H9 (cell line): ENCODE results near the gene ITGB1BP1. TPM values are rescaled to one million over a fixed set of nuclear protein-coding genes. Genes with fewer than 3 reads are reported as not detected.

Experiments used
- DNase-seq: peaks from one replicate; pipeline ENCODE4 v3.0.0-alpha.2; 2017
- H2AFZ ChIP-seq: one replicate; pipeline ENCODE4 v1.6.1; 2013; ENCODE audit warnings: mild to moderate bottlenecking, low read length, control low read depth, moderate library complexity
- H2AK5ac ChIP-seq: 2 replicates; pipeline ENCODE4 v1.6.1; 2013; ENCODE audit warnings: low read length, control low read depth, mixed read lengths; ENCODE audit not compliant: insufficient read length
- H2BK120ac ChIP-seq: one replicate; pipeline ENCODE4 v1.6.1; 2013; ENCODE audit warnings: low read depth, mild to moderate bottlenecking, low read length, control low read depth, inconsistent platforms; ENCODE audit not compliant: poor library complexity, severe bottlenecking
- H2BK12ac ChIP-seq: 2 replicates; pipeline ENCODE4 v1.6.1; 2013; ENCODE audit warnings: low read length, control low read depth, mixed read lengths, low read depth; ENCODE audit not compliant: insufficient read length
- H2BK15ac ChIP-seq: 2 replicates; pipeline ENCODE4 v1.6.1; 2013; ENCODE audit warnings: low read depth, low read length, control low read depth
- H2BK20ac ChIP-seq: one replicate; pipeline ENCODE4 v1.6.1; 2013; ENCODE audit warnings: low read depth, mild to moderate bottlenecking, low read length, control low read depth, inconsistent platforms; ENCODE audit not compliant: poor library complexity, severe bottlenecking
- H2BK5ac ChIP-seq: 2 replicates; pipeline ENCODE4 v1.6.1; 2013; ENCODE audit warnings: low read length, control low read depth, mixed read lengths; ENCODE audit not compliant: insufficient read length
- H3K14ac ChIP-seq: 2 replicates; pipeline ENCODE4 v1.6.1; 2013; ENCODE audit warnings: low read length, control low read depth; ENCODE audit not compliant: insufficient read depth
- H3K18ac ChIP-seq: 2 replicates; pipeline ENCODE4 v1.6.1; 2013; ENCODE audit warnings: low read depth, mild to moderate bottlenecking, mixed read lengths, low read length, control low read depth; ENCODE audit not compliant: insufficient read length
- H3K23ac ChIP-seq: 2 replicates; pipeline ENCODE4 v1.6.1; 2013; ENCODE audit warnings: low read length, control low read depth, mixed read lengths, low read depth; ENCODE audit not compliant: insufficient read length
- H3K23me2 ChIP-seq: 2 replicates; pipeline ENCODE4 v1.6.1; 2013; ENCODE audit warnings: low read depth, mild to moderate bottlenecking, mixed read lengths, low read length, control low read depth; ENCODE audit not compliant: insufficient read length, poor library complexity, severe bottlenecking
- H3K27ac ChIP-seq: 2 replicates; pipeline ENCODE4 v1.5.1; 2013; ENCODE audit warnings: low read length, control low read depth, mixed read lengths, low read depth; ENCODE audit not compliant: insufficient read length
- H3K27me3 ChIP-seq: 2 replicates; pipeline ENCODE4 v1.6.1; 2013; ENCODE audit warnings: low read length, control low read depth, inconsistent platforms; ENCODE audit not compliant: insufficient read depth
- H3K4ac ChIP-seq: 2 replicates; pipeline ENCODE4 v1.6.1; 2013; ENCODE audit warnings: low read depth, mild to moderate bottlenecking, control low read depth, inconsistent platforms, low read length, moderate library complexity
- H3K4me1 ChIP-seq: 2 replicates; pipeline ENCODE4 v1.6.1; 2013; ENCODE audit warnings: low read length, control low read depth, inconsistent platforms; ENCODE audit not compliant: insufficient read depth
- H3K4me2 ChIP-seq: 2 replicates; pipeline ENCODE4 v1.6.1; 2013; ENCODE audit warnings: low read length, control low read depth, mixed read lengths; ENCODE audit not compliant: insufficient read length, insufficient read depth
- H3K56ac ChIP-seq: 2 replicates; pipeline ENCODE4 v1.6.1; 2013; ENCODE audit warnings: low read depth, mild to moderate bottlenecking, mixed read lengths, low read length, control low read depth; ENCODE audit not compliant: insufficient read length
- H3K79me1 ChIP-seq: 2 replicates; pipeline ENCODE4 v1.6.1; 2013; ENCODE audit warnings: low read depth, mild to moderate bottlenecking, moderate library complexity, low read length, control low read depth, inconsistent platforms; ENCODE audit not compliant: insufficient read depth, poor library complexity, severe bottlenecking
- H3K79me2 ChIP-seq: 2 replicates; pipeline ENCODE4 v1.6.1; 2013; ENCODE audit warnings: low read length, control low read depth, inconsistent platforms; ENCODE audit not compliant: insufficient read depth
- H3K9ac ChIP-seq: 2 replicates; pipeline ENCODE4 v1.6.1; 2013; ENCODE audit warnings: low read length, control low read depth, mixed read lengths; ENCODE audit not compliant: insufficient read length; ENCODE audit errors: extremely low read depth
- H3K9me3 ChIP-seq: one replicate; pipeline ENCODE4 v1.6.1; 2013; ENCODE audit warnings: low read depth, low read length, inconsistent platforms; ENCODE audit not compliant: control insufficient read depth
- H3T11ph ChIP-seq: one replicate; pipeline ENCODE4 v1.6.1; 2013; ENCODE audit warnings: mild to moderate bottlenecking, low read length, control low read depth, inconsistent platforms
- H4K20me1 ChIP-seq: one replicate; pipeline ENCODE4 v1.6.1; 2013; ENCODE audit not compliant: control insufficient read depth, insufficient read length, insufficient read depth
- H4K5ac ChIP-seq: 2 replicates; pipeline ENCODE4 v1.6.1; 2013; ENCODE audit warnings: low read depth, mild to moderate bottlenecking, mixed read lengths, low read length, control low read depth; ENCODE audit not compliant: insufficient read length
- H4K8ac ChIP-seq: replicated peaks from 2 replicates; pipeline ENCODE4 v1.6.1; 2013; ENCODE audit warnings: low read length, control low read depth, mixed read lengths, low read depth; ENCODE audit not compliant: insufficient read length
- H4K91ac ChIP-seq: 2 replicates; pipeline ENCODE4 v1.6.1; 2013; ENCODE audit warnings: low read depth, mild to moderate bottlenecking, moderate library complexity, mixed read lengths, low read length, control low read depth; ENCODE audit not compliant: insufficient read length
- H3K27ac Mint-ChIP-seq, 3 experiments: 2 replicates in 2 of 3; 3 replicates in 1 of 3; pipeline ENCODE4 v1.8.0; 2020 to 2021; ENCODE audit warnings: mixed read lengths in 3 of 3, mild to moderate bottlenecking in 1 of 3, moderate library complexity in 1 of 3
- H3K27me3 Mint-ChIP-seq: 2 replicates; pipeline ENCODE4 v1.8.0; 2021; ENCODE audit warnings: low read depth, mild to moderate bottlenecking, moderate library complexity, mixed read lengths
- H3K36me3 Mint-ChIP-seq, 3 experiments: 2 replicates in 2 of 3; 3 replicates in 1 of 3; pipeline ENCODE4 v1.8.0; 2020 to 2021; ENCODE audit warnings: low read depth in 3 of 3, mixed read lengths in 3 of 3; ENCODE audit not compliant: insufficient read depth in 1 of 3
- H3K4me1 Mint-ChIP-seq, 2 experiments: 2 replicates each; pipeline ENCODE4 v1.8.0; 2020; ENCODE audit warnings: mixed read lengths in 2 of 2
- H3K4me3 Mint-ChIP-seq, 2 experiments: 2 replicates in 1 of 2; 3 replicates in 1 of 2; pipeline ENCODE4 v1.8.0; 2020 to 2021; ENCODE audit warnings: mild to moderate bottlenecking in 2 of 2, mixed read lengths in 2 of 2, moderate library complexity in 1 of 2
- H3K9me3 Mint-ChIP-seq, 2 experiments: 2 replicates in 1 of 2; 3 replicates in 1 of 2; pipeline ENCODE4 v1.8.0; 2020; ENCODE audit warnings: mild to moderate bottlenecking in 2 of 2, mixed read lengths in 2 of 2, moderate library complexity in 1 of 2
- CTCF ChIP-seq: fragments of 200-600 bp; sonication (generic); conservative IDR thresholded peaks from 3 replicates; pipeline ENCODE4 v1.8.0; 2021; ENCODE audit warnings: antibody characterized with exemption, mild to moderate bottlenecking
- WGBS: extraction: QIAGEN DNeasy Blood & Tissue Kit; methylation state at CpG from one replicate; pipeline ENCODE4 v1.1.7; 2013; ENCODE audit warnings: missing lambda C conversion rate, low lambda C conversion rate, mixed read lengths; ENCODE audit not compliant: insufficient read length; ENCODE audit errors: extremely low coverage; 5-methylcytosine and 5-hydroxymethylcytosine counted together
- total RNA-seq: library from RNA; stranded (reverse); gene quantifications from 2 replicates; pipeline ENCODE4 v1.2.1, GENCODE V29; 2021

Gene ITGB1BP1
- total RNA-seq, 1 experiment from 2014 or later: 38.7 TPM

DNA sequence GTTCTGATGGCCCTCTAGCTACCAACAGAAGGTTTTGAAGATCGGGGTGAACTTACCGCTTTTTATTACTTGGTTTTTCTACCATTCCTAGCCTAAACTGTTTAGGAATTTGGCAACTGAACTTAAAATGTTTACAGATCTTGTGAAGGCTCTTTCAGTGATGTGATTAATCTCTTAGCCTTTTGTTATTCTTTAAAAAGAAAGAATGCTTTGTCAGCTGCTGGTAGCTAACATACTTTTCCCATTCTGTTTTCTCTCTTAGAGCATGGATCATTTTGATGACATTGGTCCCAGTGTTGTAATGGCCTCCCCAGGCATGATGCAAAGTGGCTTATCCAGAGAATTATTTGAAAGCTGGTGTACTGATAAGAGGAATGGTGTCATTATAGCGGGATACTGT lies 18.2 kb upstream of the ITGB1BP1 start:
- Histone ChIP-seq H3T11ph (no peak overlapping the region), H3K18ac (no peak overlapping the region), H3K4ac (no peak overlapping the region), H4K8ac (no peak overlapping the region), H3K27me3 (no peaks in the 10 kb centered on the region), H3K14ac (no peak overlapping the region), H2AFZ (no peak overlapping the region), H2BK12ac (no peak overlapping the region), H3K23me2 (no peaks in the 10 kb centered on the region), H2BK20ac (no peak overlapping the region), H3K79me2 (no peaks in the 10 kb centered on the region), H3K4me1 (no peaks in the 10 kb centered on the region), H2BK5ac (no peak overlapping the region), H3K23ac (no peak overlapping the region), H3K27ac (no peak overlapping the region), H4K91ac (no peak overlapping the region), H4K5ac (no peak overlapping the region), H3K9ac (no peak overlapping the region), H2BK120ac (no peak overlapping the region), H3K9me3 (no peaks in the 10 kb centered on the region), H3K79me1 (no peaks in the 10 kb centered on the region), H4K20me1 (no peaks in the 10 kb centered on the region), H2AK5ac (no peak overlapping the region), H3K56ac (no peak overlapping the region), H2BK15ac (no peak overlapping the region), H3K4me2 (no peak overlapping the region)
- no peak overlapping the region for H3K27ac Mint-ChIP-seq
- no peak overlapping the region for H3K4me3 Mint-ChIP-seq
- TF ChIP-seq CTCF: no peak
- no CpG with 5 or more reads among the region's 3 CpGs for WGBS
- peaks cover 38 to 75% (median 70%) of the 10 kb centered on the region in 3 experiments; a peak in 6 of 7 replicates for H3K36me3 Mint-ChIP-seq
- DNase-seq: no peak
- no peaks in the 10 kb centered on the region for H3K27me3 Mint-ChIP-seq
- H3K9me3 Mint-ChIP-seq: no peaks in the 10 kb centered on the region
- H3K4me1 Mint-ChIP-seq: no peaks in the 10 kb centered on the region
